Activated T-cell treated with anti-CD3 and anti-CD28 coated beads for 24 hours (primary cell): Measurements from ENCODE around the gene SERP2.

Experiments
- DNase-seq: peaks from one replicate; pipeline ENCODE4 v3.0.0-alpha.2; 2020; ENCODE audit warnings: low read depth

The SERP2 gene

DNA sequence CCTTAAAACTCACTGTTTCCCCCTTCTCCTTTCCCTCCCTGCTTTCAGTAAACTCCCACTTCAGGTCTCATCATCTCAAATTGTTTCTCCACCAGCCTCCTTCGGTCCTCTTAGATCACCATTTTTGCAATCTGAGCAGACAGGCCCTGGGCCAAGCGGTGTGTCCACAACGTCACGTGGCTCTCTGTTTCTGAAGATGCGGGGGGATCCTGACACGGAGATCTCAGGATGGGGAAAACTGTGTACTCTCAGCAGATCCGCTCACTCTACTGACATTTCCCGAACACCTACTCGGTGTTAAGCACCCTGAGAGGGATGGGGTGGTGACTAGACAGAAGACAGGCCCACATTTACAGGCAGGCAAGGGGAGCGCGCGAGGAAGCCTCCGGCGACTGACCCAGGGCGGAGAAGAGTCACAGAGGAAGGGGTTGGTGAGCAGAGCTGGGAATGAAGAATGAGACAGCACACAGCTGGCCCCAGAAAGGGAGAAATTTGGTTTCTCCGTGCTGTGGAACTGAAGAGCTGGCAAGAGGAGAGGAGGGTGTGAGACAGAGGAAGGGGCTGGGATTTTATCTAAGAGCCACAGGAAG lies 38.8 kb downstream of the SERP2 start:
- no peak for DNase-seq

DNA sequence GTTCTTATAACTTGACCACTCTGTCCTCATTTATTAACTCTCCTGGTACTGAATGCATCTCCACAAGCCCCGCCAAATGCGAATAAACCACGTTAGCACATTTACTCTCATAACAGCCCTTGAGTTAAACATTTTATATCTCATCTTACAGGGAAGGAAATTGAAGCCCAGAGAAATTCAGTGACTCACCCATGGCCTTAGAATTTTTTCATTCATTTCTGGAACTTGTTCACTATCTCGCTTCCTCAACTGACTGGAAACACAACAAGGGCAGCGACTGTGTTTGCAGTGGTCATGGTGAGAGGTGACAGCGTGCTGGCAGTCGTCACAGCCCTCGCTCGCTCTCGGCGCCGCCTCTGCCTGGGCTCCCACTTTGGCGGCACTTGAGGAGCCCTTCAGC lies 39.5 kb downstream of the SERP2 start:
- DNase-seq: no peak

DNA sequence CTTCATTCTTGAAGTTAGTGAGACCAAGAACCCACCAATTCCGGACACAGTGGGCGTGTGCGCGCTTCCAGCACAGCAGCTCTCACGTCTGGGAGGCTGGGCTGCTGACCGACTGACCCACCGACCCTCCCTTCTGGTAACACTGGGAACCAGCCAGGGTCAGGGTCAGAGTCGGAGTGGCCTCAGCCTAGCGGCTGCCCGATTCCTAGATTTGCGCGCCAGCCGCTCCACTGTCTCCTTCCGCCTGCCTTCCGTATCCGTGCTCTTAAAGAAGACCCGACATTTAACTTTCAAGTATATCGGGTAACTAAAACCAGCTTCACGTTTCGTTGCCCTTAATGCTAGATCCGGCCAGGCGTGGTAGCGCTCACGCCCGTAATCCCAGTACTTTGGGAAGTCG lies 41.1 kb downstream of the SERP2 start:
- no peak for DNase-seq

DNA sequence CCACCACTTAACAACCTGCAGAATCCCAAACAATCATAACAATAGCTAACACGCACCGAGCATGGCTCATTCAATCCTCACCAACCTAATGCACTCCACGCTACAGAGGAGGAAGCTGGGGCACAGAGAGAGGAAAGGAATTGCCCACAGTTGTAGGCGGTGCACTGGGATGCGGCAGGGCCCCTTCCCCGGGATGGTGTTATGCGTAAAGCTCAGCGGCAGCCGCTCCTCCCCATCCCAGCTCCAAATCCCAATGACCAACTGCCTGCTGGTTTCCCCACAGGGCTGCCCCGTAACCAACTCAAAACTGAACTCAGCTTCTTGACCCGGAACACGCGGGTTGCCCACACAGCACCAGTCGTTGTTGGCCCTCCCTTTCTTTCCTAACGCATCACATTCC lies 42.2 kb downstream of the SERP2 start:
- DNase-seq: no peak

DNA sequence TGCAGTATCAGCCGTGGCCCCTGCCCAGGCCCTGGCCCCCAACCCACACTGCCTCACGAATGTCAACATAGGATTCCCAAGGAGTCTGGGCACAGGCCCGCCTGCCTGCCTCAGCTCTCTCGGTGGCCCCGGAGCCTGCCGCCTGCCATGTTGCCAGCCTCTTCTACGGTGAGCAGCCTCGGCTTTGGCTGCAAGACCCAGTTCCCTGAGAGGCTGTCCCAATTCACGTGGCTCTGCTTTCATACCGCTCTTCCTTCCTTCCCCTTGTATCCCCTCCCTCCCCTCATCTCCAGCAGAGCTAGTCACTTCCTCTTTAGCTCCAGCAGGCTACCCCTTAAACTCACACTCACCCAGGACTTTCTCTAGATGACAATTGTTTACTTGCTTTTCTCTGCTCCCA lies 42.7 kb downstream of the SERP2 start:
- no peak for DNase-seq

DNA sequence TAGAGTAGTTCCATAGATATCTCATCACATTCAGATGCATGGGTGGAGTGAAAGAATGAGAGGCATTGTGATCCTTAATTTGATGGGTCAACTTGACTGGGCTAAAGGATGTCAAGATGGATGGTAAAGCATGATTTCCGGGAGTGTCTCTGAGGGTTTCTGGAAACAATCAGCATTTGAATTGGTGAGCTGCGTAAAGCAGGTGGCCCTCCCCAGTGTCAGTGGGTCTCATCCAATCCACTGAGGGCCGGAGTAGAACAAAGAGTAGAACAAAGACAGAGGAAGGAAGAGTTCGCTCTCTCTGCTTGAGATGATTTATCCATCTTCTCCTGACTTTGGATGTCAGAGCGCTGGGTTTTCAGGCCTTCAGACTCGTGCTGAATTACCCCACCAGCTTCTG lies 43.1 kb downstream of the SERP2 start:
- no peak for DNase-seq

DNA sequence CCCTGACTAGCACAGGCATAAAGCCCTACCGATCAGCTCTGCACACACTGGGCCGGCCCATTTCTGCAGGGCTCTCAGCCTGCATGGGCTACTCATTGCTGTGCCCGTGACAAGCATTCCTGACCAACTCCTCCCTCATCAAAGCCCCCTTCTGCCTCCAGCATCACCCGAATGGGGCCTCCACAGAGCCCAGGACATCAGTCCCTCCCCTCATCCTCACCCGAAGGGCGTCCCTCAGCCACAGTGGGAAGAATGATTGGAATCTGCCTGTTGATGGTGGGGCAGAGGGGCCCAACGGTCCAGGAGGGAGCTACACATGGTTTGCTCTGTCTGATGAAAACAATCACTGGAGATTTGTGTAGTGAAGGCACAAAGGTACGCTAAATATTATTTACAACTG lies 43.8 kb downstream of the SERP2 start:
- DNase-seq: no peak

DNA sequence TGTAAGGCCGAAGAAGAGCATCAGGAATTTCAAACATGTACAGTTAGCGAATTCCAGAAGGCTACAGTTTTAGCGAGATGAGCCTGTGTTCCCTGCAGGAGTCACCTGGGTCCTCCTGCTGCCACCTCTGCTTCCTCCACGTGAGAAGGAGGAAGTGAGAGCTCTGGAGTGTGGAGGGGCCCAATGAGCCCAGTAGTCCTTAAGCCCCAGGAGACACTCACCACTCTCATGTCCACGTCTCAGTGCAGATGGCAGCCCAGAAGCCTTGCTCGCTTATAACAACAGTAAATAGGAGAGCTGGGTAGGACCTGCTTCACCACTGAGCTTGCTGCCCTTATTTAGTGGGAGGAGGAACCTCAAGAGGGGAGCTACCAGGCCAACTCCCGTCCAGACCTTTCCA lies 44.3 kb downstream of the SERP2 start:
- DNase-seq: no peak

DNA sequence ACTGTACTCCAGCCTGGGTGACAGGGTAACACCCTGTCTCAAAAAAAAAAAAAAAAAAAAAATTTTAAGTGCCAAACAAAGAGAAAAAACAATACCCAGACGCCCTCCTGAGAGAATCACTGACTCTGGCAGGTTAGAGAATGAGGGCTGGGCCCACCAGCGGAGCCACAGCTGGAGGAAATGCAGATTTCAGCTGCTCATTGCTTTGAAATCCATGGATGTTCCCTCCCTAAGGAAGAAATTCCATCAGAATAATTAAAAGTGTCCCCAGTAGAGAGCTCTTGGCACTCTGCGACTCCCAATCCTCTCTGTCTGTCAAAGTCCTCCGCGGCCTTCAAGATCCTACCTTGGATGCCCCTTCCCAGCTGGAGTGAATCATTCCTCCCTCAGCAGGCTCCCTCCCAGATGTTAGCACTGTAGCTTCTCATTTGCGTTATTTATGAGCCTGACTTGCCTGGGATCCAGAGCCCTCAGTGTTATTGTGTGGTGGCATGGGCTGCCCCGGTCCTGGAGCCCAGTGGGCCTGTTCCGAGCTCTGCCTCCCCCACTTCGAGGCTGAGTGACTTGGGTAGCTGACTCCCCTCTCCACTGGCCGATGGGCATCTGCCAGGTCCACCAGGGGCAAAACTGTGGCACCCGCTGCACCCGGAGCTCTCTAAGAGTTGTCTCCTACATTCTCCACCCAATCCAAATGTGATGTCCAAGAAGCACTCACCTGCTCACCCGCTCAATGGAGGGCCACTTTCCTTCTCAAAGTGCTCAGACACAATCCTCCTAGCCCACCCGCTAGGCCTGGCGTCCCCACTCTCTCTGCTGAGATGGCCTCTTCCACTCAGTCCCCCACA lies 47.0 kb downstream of the SERP2 start:
- DNase-seq: no peak

DNA sequence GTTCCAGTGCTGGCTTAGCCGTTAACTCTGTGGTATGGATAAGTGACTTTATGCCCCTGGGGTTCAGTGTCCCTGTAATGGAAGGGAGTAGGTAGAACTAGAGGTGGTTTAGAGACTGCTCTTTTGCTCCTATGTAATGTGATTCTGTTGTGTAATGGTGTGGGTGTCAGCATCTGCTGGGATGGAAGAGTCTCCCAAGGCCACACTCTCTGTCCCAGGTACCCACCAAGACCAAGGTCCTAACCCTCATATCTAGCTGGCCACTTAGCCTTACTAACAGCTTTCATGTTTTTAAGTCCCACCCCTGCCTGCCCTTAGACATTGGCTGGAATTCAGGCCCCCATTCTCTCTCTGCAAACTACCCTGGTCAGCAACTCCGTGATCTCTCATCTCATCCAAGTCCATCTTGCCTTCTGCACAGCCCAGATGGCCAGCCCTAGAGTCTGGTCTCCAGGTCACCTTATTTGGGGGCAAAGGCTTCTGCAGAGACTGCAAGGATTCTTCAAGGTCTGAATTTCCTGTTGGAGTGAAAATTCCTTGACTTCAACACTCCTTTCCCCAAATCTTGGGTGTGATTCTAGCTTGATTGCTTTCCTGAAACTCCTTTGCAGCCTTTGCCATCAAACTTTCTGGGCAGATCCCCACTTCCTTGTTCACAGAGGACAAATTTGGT lies 48.4 kb downstream of the SERP2 start:
- DNase-seq: no peak

DNA sequence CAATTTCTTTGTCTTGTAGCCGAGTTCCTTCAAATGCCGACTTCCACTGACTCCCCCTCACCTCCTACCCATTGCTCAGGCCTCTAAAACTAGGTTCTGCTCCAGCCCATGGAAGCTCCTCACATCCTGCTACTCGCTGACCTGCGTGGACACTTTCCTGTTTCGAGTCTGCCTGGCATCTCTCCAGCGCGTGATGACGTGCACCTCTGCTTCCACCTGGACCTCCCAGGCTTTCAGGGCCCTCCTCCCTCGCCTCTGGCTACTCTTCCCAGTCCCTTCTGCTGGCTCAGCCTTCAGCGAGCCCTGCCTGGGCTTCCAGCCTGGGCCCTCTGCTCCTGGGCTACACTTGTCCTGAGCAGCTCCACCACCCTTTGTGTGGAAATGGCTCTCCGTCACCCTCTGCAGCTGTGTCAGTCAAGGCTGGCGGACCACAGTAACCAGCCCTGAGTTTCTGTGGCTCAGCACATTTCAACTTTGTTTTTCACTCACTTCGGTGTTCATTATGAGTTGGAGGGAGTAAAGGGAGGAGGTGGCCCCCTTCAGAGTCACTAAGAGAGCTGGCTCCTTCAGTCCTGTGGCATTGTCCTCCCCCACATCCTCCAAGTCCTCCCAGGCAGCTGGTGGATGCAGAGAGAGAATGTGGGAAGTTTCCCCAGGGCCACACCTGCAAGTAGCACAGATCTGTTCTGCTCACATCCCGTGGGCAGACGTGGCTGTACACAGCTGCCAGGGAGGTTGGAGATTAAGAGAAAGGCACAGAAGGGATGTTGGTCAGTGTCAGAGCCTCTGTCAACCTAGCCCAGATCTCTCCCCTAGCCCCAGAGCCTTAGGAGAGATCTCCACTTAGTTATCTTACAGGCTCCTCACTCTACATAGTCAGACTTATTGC lies 49.4 kb downstream of the SERP2 start:
- no peak for DNase-seq

DNA sequence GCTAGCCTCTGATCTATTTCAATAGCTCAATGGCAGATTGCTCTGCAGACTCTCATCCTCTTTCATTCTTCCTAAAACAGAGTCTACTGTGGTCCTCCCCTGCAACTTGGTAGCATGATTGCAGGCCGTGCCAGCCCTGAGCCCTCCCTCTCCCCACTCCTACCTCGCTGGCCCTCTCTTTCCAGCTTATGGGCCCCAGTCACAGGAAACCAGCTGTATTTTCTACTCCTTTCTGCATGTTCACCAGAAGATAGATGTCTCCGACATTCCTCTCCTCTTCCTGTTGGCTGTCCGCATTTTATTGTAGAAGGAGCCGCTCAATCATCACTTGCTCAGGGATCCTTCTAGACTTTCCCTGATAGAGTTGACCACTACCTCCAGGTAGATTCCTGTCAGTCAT lies 50.2 kb downstream of the SERP2 start:
- DNase-seq: no peak

DNA sequence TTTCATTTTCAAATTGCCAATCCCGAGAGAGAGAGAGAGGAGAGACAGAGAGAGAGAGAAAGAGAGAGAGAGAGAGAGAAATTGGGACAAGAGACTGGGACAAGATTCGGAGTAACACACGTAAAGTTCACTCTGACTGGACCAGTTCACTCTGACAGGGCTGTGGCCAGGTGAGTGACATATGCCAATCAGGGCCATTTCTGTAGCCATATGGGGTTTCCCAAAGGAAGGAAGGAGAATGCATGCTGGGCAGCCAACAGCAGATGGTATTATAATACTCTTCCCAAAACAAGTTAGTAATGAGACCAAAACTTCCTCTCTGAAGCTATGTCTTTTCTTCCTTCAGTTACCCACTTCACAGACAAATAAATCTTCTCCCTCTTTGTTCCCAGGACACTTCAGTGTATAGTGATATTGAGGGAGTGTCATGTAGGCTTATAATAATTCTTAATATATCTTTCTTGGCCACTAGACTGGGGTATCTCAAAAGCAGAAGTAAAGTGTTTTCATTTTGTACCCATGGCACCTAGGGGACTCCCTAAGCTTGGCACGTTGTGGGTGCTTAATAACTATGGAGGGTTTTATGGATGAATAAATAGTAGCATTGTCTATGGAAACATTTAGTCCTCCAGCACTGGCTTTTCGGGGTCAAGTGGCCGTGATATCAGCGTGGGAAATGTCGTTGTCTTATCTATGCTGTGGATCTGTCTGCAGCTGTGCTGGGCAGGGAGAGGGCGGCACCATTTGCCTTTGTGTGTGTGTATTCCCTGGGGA lies 51.6 kb downstream of the SERP2 start:
- DNase-seq: no peak

DNA sequence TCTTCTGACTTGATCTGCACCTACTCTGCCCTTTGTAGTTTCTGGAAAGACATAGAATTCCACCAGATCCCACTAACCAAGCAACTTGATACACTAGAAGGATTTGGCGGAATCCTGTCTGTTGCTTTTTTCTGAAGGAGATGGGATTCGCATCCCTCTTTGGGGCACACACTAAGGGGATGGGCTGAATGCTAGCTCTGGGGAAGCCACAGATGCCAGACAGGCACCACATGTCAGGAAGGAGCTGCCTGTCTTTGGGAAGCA lies 52.1 kb downstream of the SERP2 start:
- no peak for DNase-seq

DNA sequence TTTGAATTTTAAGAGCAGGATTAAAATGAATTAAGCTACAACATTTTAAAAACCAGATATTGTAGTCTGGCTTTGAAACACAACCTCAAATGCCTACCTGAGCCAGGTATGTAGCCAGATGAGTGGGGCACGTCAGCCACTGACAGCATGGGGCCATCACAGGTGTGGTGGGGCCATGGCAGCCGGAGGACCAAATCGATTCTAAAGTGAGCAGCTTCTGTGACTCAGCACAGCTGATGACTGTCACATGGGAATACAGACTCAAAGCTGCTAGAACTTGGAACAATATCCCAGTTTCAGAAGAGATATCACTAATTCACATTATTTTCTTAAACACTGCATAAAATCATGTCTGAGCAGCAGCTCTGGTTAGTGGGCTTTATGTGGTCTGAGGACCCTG lies 52.8 kb downstream of the SERP2 start:
- no peak for DNase-seq

DNA sequence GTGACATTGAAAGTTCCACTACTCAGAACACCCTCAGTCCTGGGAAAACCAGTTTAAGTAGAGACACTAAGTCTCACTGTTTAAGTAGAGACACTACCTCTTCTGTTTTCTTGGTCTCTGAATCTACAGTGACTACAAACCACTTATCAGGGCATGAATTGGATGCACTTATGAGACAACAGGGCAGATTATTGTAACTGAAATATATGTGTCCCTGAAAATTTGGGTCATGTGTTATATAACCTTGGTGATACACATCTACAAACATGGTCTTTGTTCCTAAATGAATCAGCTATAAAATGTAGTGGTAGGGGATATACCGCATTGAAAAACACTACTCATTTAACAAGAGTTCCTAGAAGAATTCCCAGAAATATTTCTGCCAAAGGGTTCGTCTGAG lies 55.7 kb downstream of the SERP2 start:
- DNase-seq: no peak

DNA sequence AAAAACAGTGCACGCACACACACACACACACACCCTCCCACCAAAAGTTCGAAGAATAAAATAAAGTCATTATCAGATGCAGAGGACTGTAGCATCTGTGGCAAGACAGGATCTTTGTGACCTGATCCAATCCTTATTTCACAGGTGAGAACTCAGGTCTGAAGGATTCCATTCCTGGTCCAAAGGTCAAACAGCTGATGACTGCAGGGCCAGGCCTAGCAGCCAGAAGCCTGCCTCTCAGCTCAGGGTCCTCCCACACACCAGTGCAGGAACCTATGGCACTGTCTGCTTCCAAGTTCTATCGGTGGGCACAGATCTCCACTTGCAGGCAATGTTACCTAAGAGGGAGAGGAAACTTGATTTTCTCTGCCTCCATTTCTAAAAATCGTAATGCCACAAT lies 57.5 kb downstream of the SERP2 start:
- no peak for DNase-seq

DNA sequence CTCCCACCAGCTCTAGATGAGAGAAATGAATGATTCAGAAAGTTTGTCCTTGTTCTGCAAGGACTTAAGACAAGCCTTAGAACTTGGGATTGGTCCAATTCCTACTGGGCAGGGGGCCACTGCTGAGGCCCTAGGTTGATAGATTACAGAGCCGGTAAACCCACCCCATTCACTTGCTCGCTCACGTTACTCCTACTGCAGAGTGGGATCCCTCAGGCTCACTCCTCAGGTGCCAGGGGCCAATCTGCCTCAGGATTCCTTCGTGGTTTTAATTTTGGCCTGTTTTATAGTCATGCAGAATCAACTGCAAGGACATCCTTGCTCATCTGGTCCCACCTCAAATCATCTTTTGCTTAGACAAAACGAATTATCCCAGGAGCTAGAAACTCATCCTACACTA lies 59.0 kb downstream of the SERP2 start:
- no peak for DNase-seq

DNA sequence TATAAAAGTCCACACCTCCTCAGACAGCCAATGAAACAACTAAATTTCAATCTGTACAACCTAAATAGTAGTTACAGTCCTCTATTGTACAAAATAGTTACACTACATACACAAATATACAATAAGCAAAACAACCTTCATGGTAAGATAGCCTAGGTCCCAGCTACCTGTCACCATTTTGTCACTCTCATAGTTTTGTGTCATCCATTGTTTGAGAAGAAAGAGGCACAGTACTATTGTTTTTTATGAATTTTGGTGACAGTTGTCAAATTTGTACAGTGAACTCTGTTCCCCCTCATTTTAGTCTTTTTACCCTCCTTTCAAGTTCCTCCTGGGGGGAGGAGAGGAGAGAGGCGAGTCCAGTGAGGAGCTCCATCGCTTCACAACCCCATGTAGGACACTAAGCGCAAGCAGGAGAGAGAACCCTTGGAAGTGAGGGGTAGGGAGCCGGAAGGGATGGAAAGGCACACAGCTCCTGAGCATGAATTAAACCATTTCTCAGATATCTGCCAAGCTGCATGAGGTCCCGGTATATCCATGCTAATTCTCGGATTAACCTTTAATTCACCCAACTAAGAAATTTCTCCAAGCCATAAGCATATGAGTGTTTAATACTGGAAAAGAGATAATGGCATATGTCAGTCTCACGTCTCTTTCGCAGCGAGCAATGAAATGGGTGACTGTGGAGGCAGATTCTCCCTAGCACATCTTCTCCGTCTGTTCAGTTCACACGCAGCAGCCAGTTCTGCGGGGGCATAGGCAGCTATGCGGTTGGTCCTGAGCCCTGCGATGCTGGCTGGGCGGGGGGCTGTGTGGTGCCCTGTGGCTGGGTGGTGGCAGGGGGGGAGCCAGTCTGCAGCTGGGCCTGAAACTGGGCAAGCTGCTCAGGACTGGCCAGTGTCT lies 60.5 kb downstream of the SERP2 start:
- no peak for DNase-seq

DNA sequence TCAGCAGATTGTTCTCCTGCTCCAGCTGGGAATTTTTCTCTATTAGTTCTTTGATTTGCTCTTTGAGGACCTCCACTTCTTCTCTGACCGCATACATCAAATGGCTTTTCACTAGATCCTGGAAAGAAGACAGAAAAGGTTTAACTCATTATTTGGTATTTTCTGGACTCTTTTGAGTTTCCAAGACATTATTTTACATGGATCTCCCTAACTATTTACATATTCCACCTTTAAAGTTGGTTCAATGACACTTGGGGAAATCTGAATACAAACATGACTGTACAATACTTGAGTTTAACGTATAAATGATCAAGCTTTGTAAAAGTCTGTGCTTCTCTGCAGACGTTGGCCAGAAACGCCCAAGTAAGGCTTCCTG lies 61.1 kb downstream of the SERP2 start:
- no peak for DNase-seq
